Measurements from ENCODE around the gene IL1R2. TPM values are rescaled to one million over a fixed set of nuclear protein-coding genes. Genes with fewer than 3 reads are reported as not detected.
A peak's percentile ranks its signal among the peaks of the same experiment; 100 is the strongest.

The IL1R2 gene
- total RNA-seq, 2 donors from 2014 or later = 8.2 to 11.0 TPM

- Mint-ChIP-seq H3K4me3 (peak overlapping the region; percentile 62 to 72), H3K4me1 (ENCODE audit: low read depth) (peaks cover 51% of the 10 kb centered on the region), H3K27ac (peak overlapping the region; percentile 68), H3K36me3 (ENCODE audit: insufficient read depth in 2 of 2) (peaks cover 2 to 5% of the 10 kb centered on the region in 2 donors), H3K27me3 (ENCODE audit: low read depth) (no peaks in the 10 kb centered on the region), H3K9me3 (no peaks in the 10 kb centered on the region)
- ATAC-seq (replicated peaks in 1 of 2) (peak; percentile 71 to 74), DNase-seq (peak; percentile 38 to 44)
Measured at GRCh38 chr2:102033031-102033749, 41.4 kb downstream of the IL1R2 start.

- no peak for DNase-seq
- peaks cover 0 to 5% of the 10 kb centered on the region in 2 donors for H3K36me3 Mint-ChIP-seq (ENCODE audit: insufficient read depth in 2 of 2)
- H3K4me1 Mint-ChIP-seq (ENCODE audit: low read depth) = peaks cover 43% of the 10 kb centered on the region
- no peak for ATAC-seq (replicated peaks in 1 of 2)
- H3K4me3 Mint-ChIP-seq = peak overlapping the region; percentile 62 to 72
- peak overlapping the region; percentile 68 for H3K27ac Mint-ChIP-seq
- no peaks in the 10 kb centered on the region for H3K9me3 Mint-ChIP-seq
- no peaks in the 10 kb centered on the region for H3K27me3 Mint-ChIP-seq (ENCODE audit: low read depth)
Measured at GRCh38 chr2:102033750-102034682, 42.3 kb downstream of the IL1R2 start.

- Mint-ChIP-seq H3K27ac (peak overlapping the region; percentile 29), H3K4me1 (ENCODE audit: low read depth) (peaks cover 34% of the 10 kb centered on the region), H3K9me3 (peaks cover 0 to 3% of the 10 kb centered on the region in 2 donors), H3K27me3 (ENCODE audit: low read depth) (no peaks in the 10 kb centered on the region), H3K4me3 (peak overlapping the region; percentile 32 to 55), H3K36me3 (ENCODE audit: insufficient read depth in 2 of 2) (peaks cover 0 to 1% of the 10 kb centered on the region in 2 donors)
- ATAC-seq (replicated peaks in 1 of 2) (peak in 1 of 2 donors; percentile 49), DNase-seq (no peak)
Measured at GRCh38 chr2:102034683-102035548, 43.2 kb downstream of the IL1R2 start.

GRCh38 chr2:102037681-102038080 is 45.9 kb downstream of the IL1R2 start:
- Mint-ChIP-seq H3K36me3 (ENCODE audit: insufficient read depth in 2 of 2) (peaks cover 0 to 3% of the 10 kb centered on the region in 2 donors), H3K27me3 (ENCODE audit: low read depth) (peaks cover 10% of the 10 kb centered on the region), H3K27ac (no peak overlapping the region), H3K9me3 (peaks cover 2 to 3% of the 10 kb centered on the region in 2 donors), H3K4me3 (no peak overlapping the region), H3K4me1 (ENCODE audit: low read depth) (peaks cover 36% of the 10 kb centered on the region)
- DNase-seq (no peak), ATAC-seq (replicated peaks in 1 of 2) (no peak)

- Mint-ChIP-seq H3K9me3 (peaks cover 2 to 3% of the 10 kb centered on the region in 2 donors), H3K27ac (no peak overlapping the region), H3K4me3 (no peak overlapping the region), H3K27me3 (ENCODE audit: low read depth) (peaks cover 21% of the 10 kb centered on the region), H3K36me3 (ENCODE audit: insufficient read depth in 2 of 2) (peaks cover 0 to 3% of the 10 kb centered on the region in 2 donors), H3K4me1 (ENCODE audit: low read depth) (peaks cover 30% of the 10 kb centered on the region)
- DNase-seq = no peak
- no peak for ATAC-seq (replicated peaks in 1 of 2)
Measured at GRCh38 chr2:102040229-102040628, 48.5 kb downstream of the IL1R2 start.

GRCh38 chr2:102041351-102041750 is 49.6 kb downstream of the IL1R2 start:
- peaks cover 30% of the 10 kb centered on the region for H3K4me1 Mint-ChIP-seq (ENCODE audit: low read depth)
- H3K9me3 Mint-ChIP-seq = peaks cover 2 to 3% of the 10 kb centered on the region in 2 donors
- ATAC-seq (replicated peaks in 1 of 2) (no peak), DNase-seq (no peak)
- no peak overlapping the region for H3K4me3 Mint-ChIP-seq
- H3K27me3 Mint-ChIP-seq (ENCODE audit: low read depth) = peaks cover 30% of the 10 kb centered on the region
- H3K27ac Mint-ChIP-seq = no peak overlapping the region
- peaks cover 0 to 3% of the 10 kb centered on the region in 2 donors for H3K36me3 Mint-ChIP-seq (ENCODE audit: insufficient read depth in 2 of 2)

GRCh38 chr2:102042196-102043081 is 50.7 kb downstream of the IL1R2 start:
- peaks cover 30% of the 10 kb centered on the region for H3K4me1 Mint-ChIP-seq (ENCODE audit: low read depth)
- no peak for DNase-seq
- peaks cover 36% of the 10 kb centered on the region for H3K27me3 Mint-ChIP-seq (ENCODE audit: low read depth)
- no peak for ATAC-seq (replicated peaks in 1 of 2)
- H3K27ac Mint-ChIP-seq = peak overlapping the region; percentile 25
- peaks cover 0 to 2% of the 10 kb centered on the region in 2 donors for H3K36me3 Mint-ChIP-seq (ENCODE audit: insufficient read depth in 2 of 2)
- no peak overlapping the region for H3K4me3 Mint-ChIP-seq
- H3K9me3 Mint-ChIP-seq = peaks cover 2 to 3% of the 10 kb centered on the region in 2 donors

- DNase-seq (no peak), ATAC-seq (replicated peaks in 1 of 2) (no peak)
- H3K36me3 Mint-ChIP-seq (ENCODE audit: insufficient read depth in 2 of 2) = peaks cover 0 to 4% of the 10 kb centered on the region in 2 donors
- H3K9me3 Mint-ChIP-seq = peaks cover 2 to 4% of the 10 kb centered on the region in 2 donors
- H3K4me1 Mint-ChIP-seq (ENCODE audit: low read depth) = peaks cover 30% of the 10 kb centered on the region
- H3K27ac Mint-ChIP-seq = no peak overlapping the region
- peaks cover 36% of the 10 kb centered on the region for H3K27me3 Mint-ChIP-seq (ENCODE audit: low read depth)
- no peak overlapping the region for H3K4me3 Mint-ChIP-seq
Measured at GRCh38 chr2:102043560-102043959, 51.8 kb downstream of the IL1R2 start.

GRCh38 chr2:102044235-102044896 is 52.6 kb downstream of the IL1R2 start:
- peaks cover 36% of the 10 kb centered on the region for H3K27me3 Mint-ChIP-seq (ENCODE audit: low read depth)

GRCh38 chr2:102044967-102045489 is 53.3 kb downstream of the IL1R2 start:
- no peak for DNase-seq
- ATAC-seq (replicated peaks in 1 of 2) = peak; percentile 43 to 60

More at GRCh38 chr2:102044235-102044896, 52.6 kb downstream of the IL1R2 start:
- Mint-ChIP-seq H3K36me3 (ENCODE audit: insufficient read depth in 2 of 2) (peaks cover 0 to 4% of the 10 kb centered on the region in 2 donors), H3K4me1 (ENCODE audit: low read depth) (peaks cover 30% of the 10 kb centered on the region), H3K27ac (no peak overlapping the region), H3K4me3 (no peak overlapping the region), H3K9me3 (peaks cover 2 to 4% of the 10 kb centered on the region in 2 donors)
- DNase-seq (no peak), ATAC-seq (replicated peaks in 1 of 2) (peak; percentile 37 to 45)

GRCh38 chr2:102045697-102046096 is 53.9 kb downstream of the IL1R2 start:
- H3K36me3 Mint-ChIP-seq (ENCODE audit: insufficient read depth in 2 of 2) = peaks cover 0 to 4% of the 10 kb centered on the region in 2 donors
- DNase-seq (no peak), ATAC-seq (replicated peaks in 1 of 2) (no peak)
- H3K4me3 Mint-ChIP-seq = no peak overlapping the region
- no peak overlapping the region for H3K27ac Mint-ChIP-seq
- peaks cover 0 to 2% of the 10 kb centered on the region in 2 donors for H3K9me3 Mint-ChIP-seq
- peaks cover 35% of the 10 kb centered on the region for H3K4me1 Mint-ChIP-seq (ENCODE audit: low read depth)
- peaks cover 36% of the 10 kb centered on the region for H3K27me3 Mint-ChIP-seq (ENCODE audit: low read depth)

More at GRCh38 chr2:102044967-102045489, 53.3 kb downstream of the IL1R2 start:
- Mint-ChIP-seq H3K27me3 (ENCODE audit: low read depth) (peaks cover 36% of the 10 kb centered on the region), H3K27ac (no peak overlapping the region), H3K4me3 (no peak overlapping the region), H3K36me3 (ENCODE audit: insufficient read depth in 2 of 2) (peaks cover 0 to 4% of the 10 kb centered on the region in 2 donors), H3K4me1 (ENCODE audit: low read depth) (peaks cover 30% of the 10 kb centered on the region), H3K9me3 (peaks cover 1 to 2% of the 10 kb centered on the region in 2 donors)
